ENCODE data around the gene FZD10.

- TF ChIP-seq CTCF (IDR thresholded peaks at IDR 0.05) (no peak), TCF7L2 (IDR thresholded peaks at IDR 0.05; ENCODE audit: low read depth, low read length) (no peak), REST (IDR thresholded peaks at IDR 0.05; ENCODE audit: insufficient read depth in 1 of 2, low read depth in 2 of 2, low read length in 1 of 2) (no peak), POLR2AphosphoS5 (IDR thresholded peaks at IDR 0.05; ENCODE audit: low read depth, low read length) (no peak)
Observed at GRCh38 chr12:130114952-130115351, 47.3 kb upstream of the FZD10 start.
